GM21367 (cell line): Measurements from ENCODE around the gene GC.
"Not testable (repeated sequence)": the region's sequence is repeated elsewhere in the genome, so short reads cannot be mapped to it uniquely, and the experiment has no call there.

Source experiments
- ATAC-seq: cut with Tn5 transposase; IDR thresholded peaks from one replicate; pipeline ENCODE4 v1.9.1; 2021; ENCODE audit not compliant: unreplicated experiment

Gene GC

DNA sequence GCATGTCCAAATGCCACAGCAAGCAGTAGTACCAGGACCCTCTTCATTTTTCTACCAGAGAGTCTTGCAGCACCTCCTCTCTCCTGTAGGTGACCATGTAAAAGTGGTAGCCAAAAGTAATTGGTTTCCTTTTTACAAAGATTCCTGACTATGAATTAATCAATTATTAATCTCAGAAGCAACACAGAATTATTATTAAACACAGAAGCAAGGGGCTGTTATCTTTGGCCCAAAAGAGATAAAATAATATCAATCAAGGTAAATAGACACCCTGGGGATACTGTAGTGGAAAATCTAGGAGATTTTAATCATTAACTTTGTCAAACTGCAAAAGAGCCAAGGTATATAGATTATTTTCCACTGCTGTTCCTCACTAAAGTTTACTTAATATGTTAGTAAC, at the start of gene GC:
Gene GC (minus strand): TSS at position 108 of the 400 bp plus-strand sequence. CDS start 61 bp downstream, at position 47.
- no peak for ATAC-seq

GRCh38 chr4:71833232-71833900, 49.5 kb upstream of the GC start:
- no peak for ATAC-seq

DNA sequence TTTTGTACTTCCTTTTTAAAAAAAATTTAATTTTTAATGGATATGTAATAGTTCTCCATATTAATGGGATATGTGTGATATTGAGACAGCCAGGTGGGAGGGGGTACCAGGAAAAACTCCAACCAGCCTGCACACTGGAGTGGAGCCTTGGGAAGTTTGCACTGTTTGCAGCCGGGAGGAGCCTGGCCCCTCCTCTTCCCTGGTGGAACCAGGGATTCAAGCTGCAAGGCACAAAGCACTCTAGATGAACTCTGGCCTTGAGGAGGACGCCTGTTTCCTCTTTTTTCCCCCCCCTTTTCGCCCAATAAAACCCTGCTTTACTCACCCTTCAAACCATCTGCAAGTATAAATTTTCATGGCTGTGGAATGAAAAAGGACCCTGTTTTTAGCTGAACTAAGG, 48.2 kb upstream of the GC start:
- no peak for ATAC-seq

GRCh38 chr4:71830497-71831190, 46.8 kb upstream of the GC start:
- ATAC-seq, result peak; percentile 86

DNA sequence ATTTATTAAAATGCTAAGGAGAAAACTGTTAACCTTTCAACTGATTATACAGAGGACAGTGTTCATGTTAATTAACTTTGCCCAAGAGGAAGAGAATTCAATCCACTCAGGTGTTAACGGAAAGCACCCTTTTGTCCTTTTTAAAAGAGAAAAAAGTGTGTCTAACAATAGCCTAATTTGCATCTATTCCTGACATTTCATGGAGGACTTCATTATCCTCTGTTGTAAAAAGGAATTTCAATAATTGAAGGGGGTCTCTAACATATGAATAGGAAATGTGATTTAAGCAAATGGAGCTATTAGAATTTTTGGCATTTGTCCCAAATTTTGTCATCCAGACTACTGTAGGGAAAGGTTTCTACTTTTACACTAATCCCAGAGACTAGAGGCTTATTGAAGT, 44.6 kb upstream of the GC start:
- ATAC-seq, result no peak

DNA sequence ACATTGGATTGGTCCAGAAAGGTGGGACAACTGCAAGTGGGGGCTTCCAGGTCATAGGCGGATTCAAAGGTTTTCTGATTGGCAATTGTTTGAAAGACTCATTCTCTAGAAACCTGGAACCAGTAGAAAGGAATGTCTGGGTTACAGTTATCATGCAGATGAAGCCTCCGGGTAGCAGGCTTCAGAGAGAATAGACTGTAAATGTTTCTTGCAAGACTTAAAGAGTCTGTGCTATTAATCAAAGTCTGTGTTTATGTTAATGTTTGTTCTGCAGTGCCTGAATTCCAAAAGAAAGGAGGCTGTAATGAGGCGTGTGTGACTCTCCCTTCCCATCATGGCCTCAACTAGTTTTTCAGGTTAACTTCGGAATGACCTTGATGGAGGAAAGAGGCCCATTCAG, 43.9 kb upstream of the GC start:
- ATAC-seq, result no peak

- no peak for ATAC-seq
These were observed 32.9 kb upstream of the GC start for GRCh38 chr4:71816676-71817303.

GRCh38 chr4:71814433-71814832, 30.6 kb upstream of the GC start:
- ATAC-seq, result no peak

DNA sequence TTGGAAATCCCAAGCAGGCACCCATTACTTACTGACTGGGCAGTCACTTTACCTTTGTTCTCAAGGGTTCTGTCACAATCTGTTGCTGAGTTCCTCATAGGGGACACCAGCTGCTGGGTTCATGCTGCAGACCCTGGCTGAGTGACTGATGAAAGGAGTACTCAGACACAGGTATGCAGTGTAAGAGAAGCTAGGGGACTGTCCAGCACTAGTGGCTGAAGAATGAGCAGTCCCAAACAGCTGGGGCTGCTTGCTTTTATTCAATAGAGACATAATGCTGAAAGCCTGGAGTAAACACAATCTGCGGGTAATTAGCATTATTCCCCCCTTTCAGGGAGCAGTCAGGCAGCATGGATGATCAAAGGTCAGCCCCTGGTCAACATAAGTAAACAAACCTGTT, 25.9 kb upstream of the GC start:
- ATAC-seq, result not testable (repeated sequence)

DNA sequence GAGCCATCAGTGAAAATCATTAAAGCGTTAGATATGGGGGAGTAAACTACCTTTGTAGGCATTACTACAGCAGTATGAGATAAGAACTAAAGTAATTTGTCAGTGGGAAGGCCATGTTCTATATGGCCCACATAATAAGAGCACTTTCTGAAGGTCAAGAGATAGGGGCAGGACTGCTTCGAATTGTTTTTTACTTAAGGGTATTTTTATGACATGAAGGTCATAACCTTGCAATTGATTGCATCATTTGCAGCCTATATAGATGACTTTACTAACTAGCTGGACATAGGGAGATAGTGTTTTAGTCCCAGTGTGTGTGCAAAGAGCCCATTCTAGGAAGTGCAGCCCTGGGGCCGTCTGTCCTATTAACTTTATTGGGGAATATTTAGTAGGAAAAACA, 23.6 kb upstream of the GC start:
- no peak for ATAC-seq

DNA sequence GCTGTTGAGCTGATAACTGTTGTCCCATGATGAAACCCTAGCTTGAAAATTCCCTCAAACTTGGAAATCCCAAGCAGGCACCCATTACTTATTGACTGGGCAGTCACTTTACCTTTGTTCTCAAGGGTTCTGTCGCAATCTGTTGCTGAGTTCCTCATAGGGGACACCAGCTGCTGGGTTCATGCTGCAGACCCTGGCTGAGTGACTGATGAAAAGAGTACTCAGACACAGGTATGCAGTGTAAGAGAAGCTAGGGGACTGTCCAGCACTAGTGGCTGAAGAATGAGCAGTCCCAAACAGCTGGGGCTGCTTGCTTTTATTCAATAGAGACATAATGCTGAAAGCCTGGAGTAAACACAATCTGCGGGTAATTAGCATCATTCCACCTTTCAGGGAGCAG, 21.4 kb upstream of the GC start:
- ATAC-seq, result not testable (repeated sequence)

- ATAC-seq, result not testable (repeated sequence)
These were observed 20.3 kb upstream of the GC start for GRCh38 chr4:71804017-71804697.

- no peak for ATAC-seq
These were observed 2.1 kb upstream of the GC start for GRCh38 chr4:71785959-71786358.

DNA sequence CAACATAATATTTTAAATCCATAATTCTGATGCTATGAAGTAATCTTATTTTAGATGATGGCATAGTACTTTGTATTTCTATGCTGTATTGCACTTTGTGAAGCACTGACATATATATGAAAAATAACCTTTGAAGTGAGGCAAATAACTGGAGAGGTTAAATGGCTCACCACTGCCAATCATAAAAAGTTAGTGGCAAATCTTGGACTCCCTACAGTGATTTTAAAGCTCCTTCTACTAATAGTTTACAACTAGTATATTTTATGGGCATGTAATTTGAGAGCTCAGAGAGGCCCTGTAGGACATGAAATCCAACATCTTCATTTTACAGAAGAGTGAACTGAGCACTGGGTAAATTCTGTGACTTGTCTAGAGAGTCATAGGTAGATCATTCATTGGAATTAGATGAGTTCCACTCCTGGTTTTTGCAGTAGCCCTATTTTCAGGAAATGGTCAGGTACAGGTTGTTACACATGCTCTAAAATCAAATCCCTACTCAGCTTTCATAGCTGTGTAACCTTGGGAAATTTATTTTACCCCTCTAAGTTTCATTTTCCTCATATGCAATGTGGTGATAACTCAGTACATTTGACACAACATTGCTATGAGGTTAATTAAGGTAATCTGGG, 804 bp upstream of the GC start:
- ATAC-seq, result no peak

GRCh38 chr4:71777891-71778290, 6.0 kb downstream of the GC start:
- ATAC-seq, result no peak

DNA sequence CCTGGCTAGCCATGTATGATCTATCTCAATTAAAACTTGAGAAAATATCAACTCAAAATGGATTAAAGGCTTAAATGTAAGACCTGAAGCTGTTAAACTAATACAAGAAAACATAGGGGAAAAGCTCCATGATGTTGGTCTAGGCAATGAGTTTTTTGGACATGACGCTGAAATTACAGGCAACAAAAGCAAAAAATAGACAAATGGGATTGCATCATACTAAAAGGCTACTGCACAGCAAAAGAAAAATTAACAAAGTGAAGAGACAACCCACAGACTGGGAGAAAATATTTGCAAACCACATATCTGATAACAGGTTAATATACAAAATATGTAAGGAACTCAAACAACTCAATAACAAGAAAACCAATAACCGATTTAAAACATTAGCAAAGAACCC, 8.4 kb downstream of the GC start:
- ATAC-seq, result no peak

- no peak for ATAC-seq
These were observed 9.7 kb downstream of the GC start for GRCh38 chr4:71774136-71774535.

DNA sequence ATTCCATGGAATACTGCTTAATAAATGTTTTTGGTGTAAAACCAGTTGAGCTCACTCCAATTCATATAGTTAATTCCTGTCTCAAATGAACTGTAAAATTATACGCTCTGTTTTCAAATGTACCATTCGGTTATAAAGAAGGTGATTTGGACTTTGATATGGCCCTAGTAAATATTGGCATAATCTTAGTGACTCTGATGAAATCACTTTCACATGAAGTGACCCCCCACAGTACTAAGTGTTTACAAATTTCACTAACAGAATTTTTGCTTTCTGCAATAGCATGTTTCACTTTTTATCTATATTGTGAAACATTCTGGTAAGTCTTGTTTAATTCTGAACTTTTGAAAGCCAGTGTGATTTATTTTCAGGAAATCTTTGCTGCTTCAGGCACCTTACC, 10.9 kb downstream of the GC start:
- ATAC-seq, result no peak

DNA sequence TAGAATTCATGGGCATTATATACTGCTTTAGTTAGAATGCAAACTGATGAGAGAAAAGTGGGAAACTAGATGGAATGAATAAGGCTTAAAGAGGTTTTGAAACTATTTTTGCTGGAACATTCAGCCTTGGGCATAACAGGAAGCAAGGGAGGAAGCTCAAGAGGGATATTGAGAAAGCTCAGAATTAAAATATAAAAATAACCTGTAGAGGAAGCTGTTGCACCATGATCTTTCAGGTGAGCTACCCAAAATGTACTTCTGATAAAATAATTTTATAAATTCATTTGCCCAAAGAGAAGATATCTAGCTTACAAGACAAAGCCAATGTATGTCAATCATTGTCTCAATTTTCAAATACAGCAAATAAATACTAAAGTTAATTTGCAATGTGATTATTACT, 11.3 kb downstream of the GC start:
- no peak for ATAC-seq

DNA sequence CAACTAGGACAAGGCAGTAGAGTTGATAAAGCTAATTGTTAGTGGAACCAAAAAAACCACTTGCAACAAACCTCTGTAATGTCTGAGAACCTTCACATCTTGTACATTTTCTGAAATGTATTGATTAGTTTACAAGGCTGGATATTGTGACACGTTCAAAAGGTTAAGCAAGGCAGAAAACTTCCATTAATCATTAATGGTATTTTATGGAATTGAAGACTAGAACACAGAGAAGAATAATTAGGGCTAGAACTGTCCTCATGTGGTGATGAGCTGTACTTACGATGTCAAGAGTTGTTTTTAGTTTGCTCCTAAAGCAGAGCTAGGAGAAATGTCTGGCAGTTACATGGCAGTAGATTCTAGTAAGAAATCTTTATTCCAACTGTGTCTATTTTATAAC, 12.3 kb downstream of the GC start:
- ATAC-seq, result no peak

GRCh38 chr4:71769434-71769833, 14.4 kb downstream of the GC start:
- ATAC-seq, result no peak
